Hepatocyte (in vitro differentiated cells): ENCODE measurements around the gene RSU1.

Source experiments
- CTCF ChIP-seq: fragments of 200-600 bp; sonication (generic); IDR thresholded peaks from 2 replicates; pipeline ENCODE4 v1.5.1; 2016; ENCODE audit warnings: antibody characterized with exemption, mild to moderate bottlenecking; ENCODE audit not compliant: poor library complexity
- EZH2phosphoT487 ChIP-seq: fragments of 200-600 bp; sonication (generic); IDR thresholded peaks from one replicate; pipeline ENCODE4 v1.6.1; 2018; ENCODE audit warnings: antibody characterized with exemption, mild to moderate bottlenecking, low read depth, moderate library complexity; ENCODE audit not compliant: unreplicated experiment, severe bottlenecking

DNA sequence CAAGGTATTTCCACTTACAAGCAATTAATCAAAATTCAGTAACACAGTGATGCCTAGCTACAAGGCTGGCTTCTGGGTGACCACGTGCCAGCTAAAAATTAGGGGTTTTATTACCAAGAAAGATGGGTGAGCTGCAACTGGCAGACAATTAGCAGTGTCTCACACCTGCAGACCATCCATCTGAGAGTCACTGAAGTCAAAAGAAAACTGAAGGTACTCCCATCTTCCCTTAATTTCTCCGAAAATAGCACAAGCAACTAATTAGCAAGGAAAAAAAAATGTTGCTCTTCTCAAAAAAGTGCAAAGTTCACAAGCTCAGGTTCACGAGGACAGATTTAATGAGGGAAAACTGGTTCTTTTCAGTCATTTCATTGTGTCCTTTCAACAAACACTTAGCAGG, 28.4 kb downstream of the RSU1 start:
- no peak for TF ChIP-seq CTCF
- no peak for TF ChIP-seq EZH2phosphoT487
